NCI-H146 treated with DMSO at 0.1 percent for 48 hours (cell line): ENCODE measurements around the gene UBXN10.
"Not testable (repeated sequence)": the region's sequence is repeated elsewhere in the genome, so short reads cannot be mapped to it uniquely, and the experiment has no call there.

ENCODE experiments used
- DNase-seq: peaks from one replicate; lab custom pipeline; 2025; ENCODE audit not compliant: unreplicated experiment; lab: John Stamatoyannopoulos, UW

The UBXN10 gene

DNA sequence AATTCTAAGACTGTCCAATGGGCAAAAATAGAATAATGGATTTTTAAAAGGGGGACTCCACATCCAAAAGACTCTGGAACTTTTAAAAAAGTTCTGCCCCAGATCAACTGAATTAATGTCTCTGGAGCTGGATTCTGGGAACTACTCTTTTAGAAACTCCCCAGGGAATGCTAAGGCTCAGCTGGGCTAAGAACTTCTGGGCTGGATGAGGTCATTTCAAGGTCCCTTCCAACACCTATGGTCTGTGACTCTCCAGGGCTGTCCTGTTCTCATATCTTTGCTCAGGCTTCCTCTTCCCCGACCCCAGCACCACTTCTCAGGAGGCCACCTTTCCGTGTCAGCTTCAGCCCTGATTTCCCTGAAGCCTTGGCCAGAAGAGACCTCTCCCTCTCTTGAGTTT, 13.9 kb downstream of the UBXN10 start:
- DNase-seq: no peak

DNA sequence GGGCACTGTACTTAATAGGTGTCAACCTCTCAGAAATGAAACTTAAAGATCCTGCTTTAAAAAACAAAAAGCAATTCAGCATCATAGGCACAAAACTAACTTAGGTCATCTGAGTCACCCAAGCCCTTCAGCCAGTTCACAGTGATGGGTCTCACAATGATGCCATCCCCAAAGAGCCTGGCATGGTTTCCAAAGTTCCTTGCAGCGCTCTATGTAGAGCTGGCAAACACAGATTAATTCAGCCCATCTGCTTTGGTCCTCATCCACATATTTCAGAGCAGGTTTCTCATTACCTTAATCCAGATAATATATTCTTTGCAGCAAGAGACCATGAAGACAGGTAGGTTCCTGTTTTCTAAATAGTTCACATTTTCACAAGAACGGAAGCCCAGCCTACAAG, 15.1 kb downstream of the UBXN10 start:
- DNase-seq: no peak

DNA sequence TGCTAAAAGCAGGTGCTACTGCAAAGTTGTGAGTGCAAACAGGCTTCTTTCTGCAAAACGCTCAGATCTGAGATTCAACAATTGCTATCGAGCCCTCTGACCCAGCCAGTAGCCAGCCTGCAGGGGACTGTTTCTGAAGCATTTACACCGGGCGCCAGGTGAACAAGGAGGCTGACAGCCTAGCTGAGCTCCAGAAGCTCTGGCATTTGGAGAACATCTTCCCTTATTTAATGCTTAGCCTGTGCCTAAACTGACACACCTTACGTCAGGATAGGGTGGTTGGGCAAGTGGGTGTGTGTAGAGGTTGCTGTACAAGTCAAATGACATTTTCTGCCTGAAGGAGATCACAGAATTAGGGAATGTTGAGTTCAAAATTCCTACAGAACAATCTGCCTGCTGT, 16.3 kb downstream of the UBXN10 start:
- no peak for DNase-seq

DNA sequence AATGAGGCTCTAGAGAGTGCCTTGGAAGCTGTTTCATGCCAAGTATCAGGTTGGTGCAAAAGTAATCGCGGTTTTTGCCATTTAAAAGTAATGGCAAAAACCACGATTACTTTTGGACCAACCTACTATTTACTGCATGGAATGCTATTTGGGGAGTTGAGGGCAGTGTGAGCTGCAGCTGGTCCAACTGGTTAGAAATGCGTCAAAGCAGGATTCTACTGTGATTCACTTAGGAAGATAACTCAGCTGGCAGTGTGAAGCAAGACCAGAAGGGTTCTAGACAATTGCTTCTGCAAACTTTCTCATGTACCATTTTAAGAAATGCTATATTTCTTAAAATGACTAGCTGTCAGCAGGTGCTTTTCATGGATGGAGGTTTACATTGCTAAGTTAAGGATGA, 21.6 kb downstream of the UBXN10 start:
- DNase-seq: no peak

- DNase-seq: no peak
Observed at GRCh38 chr1:20209471-20209870, 23.6 kb downstream of the UBXN10 start.

- DNase-seq: no peak
Observed at GRCh38 chr1:20210736-20211460, 25.0 kb downstream of the UBXN10 start.

- no peak for DNase-seq
Observed at GRCh38 chr1:20211511-20211931, 25.6 kb downstream of the UBXN10 start.

- no peak for DNase-seq
Observed at GRCh38 chr1:20212085-20212684, 26.3 kb downstream of the UBXN10 start.

DNA sequence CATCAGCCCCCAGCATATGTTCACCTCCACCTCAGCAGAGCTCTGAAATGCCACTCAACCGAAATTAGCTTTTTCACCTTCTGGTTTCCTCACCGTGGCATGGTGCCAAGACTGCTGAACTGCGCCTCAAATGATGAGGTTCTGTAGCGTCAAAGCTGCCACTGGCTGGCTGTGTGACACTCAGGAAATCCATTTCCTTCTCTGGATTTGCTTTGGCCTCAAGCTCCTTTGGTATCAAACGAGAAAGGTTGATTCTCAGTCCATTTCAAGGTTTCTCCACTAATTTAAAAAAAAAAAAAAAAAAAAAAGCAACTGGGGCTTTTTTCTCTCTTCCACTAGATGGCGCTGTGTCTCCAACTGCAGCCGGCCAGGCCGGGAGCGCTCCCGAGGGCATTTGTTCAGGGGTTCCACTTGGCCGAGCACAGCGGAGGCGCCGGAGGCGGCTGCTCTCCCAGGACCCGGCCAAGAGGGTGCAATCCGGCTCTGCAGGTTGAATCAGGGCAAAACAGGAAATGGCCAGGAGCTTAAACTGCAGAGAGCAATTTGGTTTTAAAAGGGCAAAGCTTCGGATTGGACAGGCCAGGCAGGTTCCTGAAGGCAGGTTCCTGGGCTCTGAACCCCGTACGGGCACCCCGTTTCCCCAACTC, 26.9 kb downstream of the UBXN10 start:
- DNase-seq: peak; percentile 53

GRCh38 chr1:20215716-20216115, 29.8 kb downstream of the UBXN10 start:
- DNase-seq: no peak

DNA sequence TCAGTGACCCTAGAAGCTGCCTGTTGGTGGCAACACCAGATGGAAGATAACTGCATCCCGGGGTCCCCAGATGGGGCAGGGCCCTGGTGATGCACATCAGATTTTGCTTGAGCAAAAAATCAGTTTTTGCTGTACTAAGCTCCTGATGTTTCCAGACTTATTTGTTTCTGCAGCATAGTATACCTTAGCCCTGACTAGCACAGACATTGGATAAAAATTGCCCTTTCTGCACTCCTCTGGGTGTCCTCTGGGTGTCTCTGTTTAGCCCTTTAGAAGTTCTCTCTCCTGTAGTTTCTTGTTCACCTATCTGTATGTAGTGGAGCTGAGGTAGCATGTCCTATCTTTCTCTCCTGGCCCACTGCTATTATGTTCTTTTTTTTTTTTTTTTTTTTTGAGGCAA, 30.7 kb downstream of the UBXN10 start:
- no peak for DNase-seq

DNA sequence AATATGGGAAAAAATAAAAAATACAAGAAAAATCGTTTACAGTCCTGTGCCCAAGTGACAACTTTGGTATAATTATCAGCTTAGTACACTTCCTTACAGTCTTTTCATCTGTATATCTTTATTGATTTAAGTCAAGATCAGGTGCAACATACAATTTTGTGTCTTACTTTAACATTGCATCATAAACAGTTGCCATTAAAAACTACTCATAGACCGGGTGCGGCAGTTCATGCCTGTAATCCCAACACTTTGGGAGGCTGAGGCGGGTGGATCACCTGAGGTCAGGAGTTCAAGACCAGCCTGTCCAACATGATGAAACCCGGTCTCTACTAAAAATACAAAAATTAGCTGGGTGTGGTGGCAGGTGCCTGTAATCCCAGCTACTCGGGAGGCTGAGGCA, 33.2 kb downstream of the UBXN10 start:
- DNase-seq: not testable (repeated sequence)

DNA sequence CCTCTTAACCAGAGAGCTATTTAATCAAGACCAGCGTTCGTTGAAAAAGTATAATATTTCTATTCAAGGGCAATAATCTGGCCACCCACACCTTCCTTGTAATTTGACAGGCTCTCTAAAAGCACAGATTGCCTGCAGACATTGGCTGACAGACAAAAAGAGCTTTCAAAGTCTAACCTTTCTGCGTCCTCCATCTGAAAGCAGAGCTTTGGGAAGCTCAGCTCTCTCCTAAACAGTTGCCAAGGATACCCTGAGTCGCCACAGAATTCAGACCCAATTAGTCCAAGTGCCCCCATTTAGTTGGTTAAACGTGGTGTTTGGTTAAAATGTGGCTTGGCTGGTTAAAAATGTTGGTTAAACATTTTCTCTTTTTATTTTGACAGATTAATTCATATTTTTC, 34.1 kb downstream of the UBXN10 start:
- DNase-seq: no peak

GRCh38 chr1:20223106-20223505, 37.2 kb downstream of the UBXN10 start:
- DNase-seq: no peak

DNA sequence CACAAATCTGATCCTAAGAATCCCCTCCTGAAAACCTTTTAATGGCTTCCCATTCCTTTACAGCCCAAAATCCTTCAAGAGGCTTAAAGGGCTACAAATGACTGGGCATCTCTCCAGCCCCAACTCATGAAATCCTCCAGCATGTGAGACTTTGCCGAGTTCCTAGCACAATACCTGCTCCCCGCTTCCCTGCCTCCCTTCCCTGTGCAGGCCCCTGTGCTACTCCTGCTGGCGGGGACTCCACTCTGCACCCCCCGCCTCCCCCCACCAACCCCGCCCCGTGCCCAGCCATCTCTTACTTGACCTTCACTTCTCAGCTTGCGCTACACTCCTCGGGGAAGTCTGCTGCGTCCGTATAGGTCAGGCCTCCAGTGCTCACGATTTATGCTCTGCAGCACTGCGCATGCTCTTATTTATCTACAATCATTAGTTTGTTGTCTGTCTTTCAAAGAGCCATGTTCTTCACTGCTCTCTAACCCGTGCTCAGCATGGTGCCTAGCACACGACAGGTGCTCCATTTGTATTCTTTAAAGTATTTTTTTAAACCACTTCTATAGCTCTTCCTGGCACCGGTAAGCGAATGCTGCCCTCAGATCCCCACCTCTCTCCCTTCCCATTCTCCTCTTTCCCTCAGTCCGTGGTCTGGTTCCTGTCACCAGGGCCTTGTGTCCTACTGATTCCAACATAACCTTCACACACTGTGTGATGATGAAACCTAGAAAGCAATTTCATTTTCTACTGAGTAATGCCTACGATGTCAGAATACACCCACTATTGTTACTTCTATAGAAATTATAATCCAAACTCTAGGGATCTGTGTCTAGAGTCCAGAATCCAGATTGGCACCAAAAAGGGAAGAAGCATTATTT, 37.9 kb downstream of the UBXN10 start:
- DNase-seq: no peak

- DNase-seq: no peak
Observed at GRCh38 chr1:20224546-20224945, 38.6 kb downstream of the UBXN10 start.

- DNase-seq: no peak
Observed at GRCh38 chr1:20227704-20228103, 41.8 kb downstream of the UBXN10 start.

DNA sequence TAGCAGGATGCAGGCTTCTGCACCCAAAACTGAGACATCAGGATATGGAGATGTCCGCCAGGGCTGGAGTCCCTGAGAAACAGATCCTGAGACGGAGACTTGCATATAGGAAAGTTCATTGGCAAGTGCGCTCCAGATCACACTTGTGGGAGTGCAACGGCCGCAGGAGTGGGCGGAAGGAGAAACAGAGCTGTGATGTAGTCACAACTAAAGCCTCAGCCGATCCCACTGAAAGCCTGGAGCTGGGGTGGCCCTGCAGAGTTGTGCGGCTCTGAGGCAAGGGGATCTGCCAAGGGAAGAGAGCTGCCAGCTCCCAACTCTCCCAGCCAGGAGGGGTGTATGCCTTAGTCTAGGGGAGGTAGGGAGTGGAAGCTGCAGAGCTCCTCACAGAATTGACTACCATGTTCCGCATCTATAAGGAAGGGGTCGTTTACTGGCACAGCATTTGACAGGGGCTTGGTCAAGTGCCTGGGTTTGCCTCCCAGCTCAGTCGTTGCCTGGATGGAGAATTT, 42.5 kb downstream of the UBXN10 start:
- DNase-seq: no peak

GRCh38 chr1:20229171-20229570, 43.3 kb downstream of the UBXN10 start:
- no peak for DNase-seq

DNA sequence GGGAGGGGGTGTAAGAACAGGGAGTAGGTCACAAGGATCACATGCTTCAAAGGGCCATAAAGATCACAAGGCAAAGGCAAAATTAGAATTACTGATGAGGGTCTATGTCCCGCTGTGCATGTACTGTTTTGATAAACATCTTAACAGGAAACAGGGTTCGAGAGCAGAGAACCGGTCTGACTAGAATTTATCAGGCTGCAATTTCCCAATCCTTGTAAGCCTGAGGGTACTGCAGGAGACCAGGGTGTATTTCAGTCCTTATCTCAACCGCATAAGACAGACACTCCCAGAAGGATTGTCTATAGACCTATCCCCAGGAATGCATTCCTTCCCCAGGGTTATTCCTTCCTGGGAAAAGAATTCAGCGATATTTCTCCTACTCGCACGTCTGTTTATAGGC, 46.7 kb downstream of the UBXN10 start:
- not testable (repeated sequence) for DNase-seq

DNA sequence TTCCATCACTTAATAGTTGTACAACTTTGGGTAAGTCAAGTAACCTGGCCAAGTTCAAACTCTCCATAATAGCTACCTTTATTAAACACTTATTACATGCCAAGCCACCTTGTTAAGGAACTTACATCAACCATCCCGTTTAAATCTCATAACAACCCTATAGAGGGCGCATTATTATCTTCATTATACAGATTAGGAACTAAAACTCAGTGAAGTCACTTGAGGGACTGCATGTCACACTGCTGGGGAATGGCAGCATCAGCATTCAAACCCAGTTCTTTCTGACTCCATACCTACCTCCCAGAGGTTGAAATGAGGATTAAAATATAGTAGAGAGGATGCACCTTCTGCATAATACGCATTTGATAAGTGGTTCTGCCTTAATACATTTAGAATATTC, 47.5 kb downstream of the UBXN10 start:
- DNase-seq: no peak
